HUES48 (cell line): ENCODE measurements around the gene SH2B3.
"Not testable (repeated sequence)": the region's sequence is repeated elsewhere in the genome, so short reads cannot be mapped to it uniquely, and the experiment has no call there.

Experiments used
- H3K27ac ChIP-seq: one replicate; pipeline ENCODE4 v1.7.0; 2013; ENCODE audit warnings: low read depth, low read length, inconsistent platforms
- H3K27me3 ChIP-seq: 2 replicates; pipeline ENCODE4 v1.6.1; 2013; ENCODE audit warnings: mild to moderate bottlenecking, low read length; ENCODE audit not compliant: control insufficient read depth, insufficient read depth
- H3K36me3 ChIP-seq: 2 replicates; pipeline ENCODE4 v1.6.1; 2013; ENCODE audit warnings: low read length; ENCODE audit not compliant: control insufficient read depth, insufficient read depth
- H3K4me1 ChIP-seq: 2 replicates; pipeline ENCODE4 v1.6.1; 2013; ENCODE audit warnings: mild to moderate bottlenecking, low read length; ENCODE audit not compliant: control insufficient read depth, insufficient read depth
- H3K4me3 ChIP-seq: 2 replicates; pipeline ENCODE4 v1.5.1; 2013; ENCODE audit warnings: mild to moderate bottlenecking, low read depth, low read length
- H3K9ac ChIP-seq: 2 replicates; pipeline ENCODE4 v1.6.1; 2013; ENCODE audit warnings: mild to moderate bottlenecking, low read depth, low read length, moderate library complexity
- H3K9me3 ChIP-seq: 2 replicates; pipeline ENCODE4 v1.6.1; 2013; ENCODE audit warnings: low read length; ENCODE audit not compliant: control insufficient read depth, insufficient read depth

Gene SH2B3

DNA sequence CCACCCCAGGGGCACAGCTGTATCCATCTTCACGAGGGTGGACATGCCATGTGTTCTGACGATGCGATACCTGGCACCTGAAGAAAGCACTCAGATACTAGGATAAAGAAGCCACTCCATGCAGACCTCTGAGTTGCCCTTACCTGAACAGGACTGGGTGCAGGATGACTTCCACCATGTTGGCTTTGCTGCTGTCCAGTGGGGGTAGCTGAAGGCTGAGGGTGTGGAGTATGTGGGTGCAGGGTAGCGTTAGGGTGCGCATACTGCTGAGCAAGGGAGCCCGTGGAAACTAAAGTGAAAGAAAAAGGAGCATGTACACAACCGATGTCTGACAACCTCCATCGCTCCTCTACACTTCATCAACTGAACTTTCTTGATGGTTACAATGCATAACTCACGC is 51.3 kb downstream of the SH2B3 start:
- Histone ChIP-seq H3K9me3 (no peaks in the 10 kb centered on the region), H3K4me3 (no peak overlapping the region), H3K27ac (no peak overlapping the region), H3K27me3 (no peaks in the 10 kb centered on the region), H3K4me1 (no peaks in the 10 kb centered on the region), H3K9ac (no peak overlapping the region), H3K36me3 (peaks cover 67% of the 10 kb centered on the region)

DNA sequence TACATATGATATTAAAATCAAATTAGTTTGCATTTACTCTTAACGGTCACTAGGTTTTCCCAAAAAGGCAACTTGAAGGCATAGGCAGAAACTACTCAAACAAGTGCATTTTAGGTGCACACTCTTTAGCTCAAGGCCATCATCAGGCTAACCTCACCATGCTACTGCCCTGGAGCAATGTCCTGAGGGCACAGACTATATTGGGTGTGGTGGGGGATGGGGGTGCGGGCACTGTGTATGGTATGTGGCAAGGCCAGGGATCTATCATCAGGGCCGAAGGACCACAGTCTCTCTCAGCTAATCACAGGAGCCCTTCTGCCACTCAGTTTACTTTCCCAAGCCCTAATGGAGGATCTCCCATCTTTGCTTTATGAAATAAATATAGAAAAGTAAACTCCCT is 51.9 kb downstream of the SH2B3 start:
- H3K27ac ChIP-seq, result no peak overlapping the region
- no peaks in the 10 kb centered on the region for H3K4me1 ChIP-seq
- no peak overlapping the region for H3K4me3 ChIP-seq
- no peak overlapping the region for H3K9ac ChIP-seq
- no peaks in the 10 kb centered on the region for H3K27me3 ChIP-seq
- peaks cover 67% of the 10 kb centered on the region for H3K36me3 ChIP-seq
- H3K9me3 ChIP-seq, result no peaks in the 10 kb centered on the region

DNA sequence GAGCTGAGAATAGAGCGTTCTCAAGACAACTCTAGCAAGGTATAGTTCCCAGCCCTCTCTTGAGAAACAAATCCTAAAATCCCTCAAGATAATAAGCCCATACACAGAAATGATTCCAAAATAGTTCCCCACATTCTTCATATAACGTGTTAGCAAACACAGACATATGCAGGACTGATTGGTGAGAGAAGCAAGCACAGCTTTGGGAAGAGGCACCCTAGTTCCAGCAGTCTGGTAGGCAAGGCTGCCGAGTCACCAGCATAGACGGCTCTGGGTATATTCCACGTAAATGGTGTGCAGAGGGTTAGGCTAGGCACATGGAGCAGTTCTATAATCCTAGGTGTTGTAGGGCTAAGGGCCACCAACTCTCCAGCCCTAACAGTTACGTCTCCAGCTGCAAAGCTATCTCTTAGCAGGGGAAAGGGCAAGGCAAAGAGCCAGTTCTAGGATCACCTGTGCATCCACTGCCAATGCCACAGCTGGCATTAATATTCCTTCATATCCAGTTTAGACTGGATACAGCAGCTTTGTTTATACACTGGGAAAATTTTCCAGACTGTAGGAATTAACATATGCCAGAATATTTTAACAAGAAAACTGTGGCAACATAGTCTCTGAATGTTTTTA is 52.9 kb downstream of the SH2B3 start:
- peaks cover 60% of the 10 kb centered on the region for H3K36me3 ChIP-seq

DNA sequence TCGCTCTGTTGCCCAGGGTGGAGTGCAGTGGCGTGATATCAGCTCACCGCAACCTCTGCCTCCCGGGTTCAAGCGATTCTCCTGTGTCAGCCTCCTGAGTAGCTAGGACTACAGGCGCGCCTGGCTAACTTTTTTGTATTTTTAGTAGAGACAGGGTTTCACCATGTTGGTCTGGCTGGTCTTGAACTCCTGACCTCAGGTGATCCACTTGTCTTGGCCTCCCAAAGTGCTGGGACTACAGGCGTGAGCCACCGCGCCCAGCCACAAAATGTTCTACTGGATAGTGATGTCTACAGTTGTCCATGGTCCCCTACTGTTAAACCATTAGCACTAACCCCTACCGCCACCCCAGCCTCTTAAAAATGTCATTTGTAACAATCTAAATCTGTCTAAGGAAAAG is 54.4 kb downstream of the SH2B3 start:
- H3K9ac ChIP-seq, H3K27ac ChIP-seq, H3K27me3 ChIP-seq, H3K4me1 ChIP-seq, H3K9me3 ChIP-seq, H3K4me3 ChIP-seq: not testable (repeated sequence)
- H3K36me3 ChIP-seq, result peaks cover 57% of the 10 kb centered on the region

More for the DNA sequence above, 52.9 kb downstream of the SH2B3 start:
- no peak overlapping the region for H3K9ac ChIP-seq
- H3K27ac ChIP-seq, result no peak overlapping the region
- H3K4me3 ChIP-seq, result no peak overlapping the region
- no peaks in the 10 kb centered on the region for H3K4me1 ChIP-seq
- H3K9me3 ChIP-seq, result no peaks in the 10 kb centered on the region
- H3K27me3 ChIP-seq, result no peaks in the 10 kb centered on the region

DNA sequence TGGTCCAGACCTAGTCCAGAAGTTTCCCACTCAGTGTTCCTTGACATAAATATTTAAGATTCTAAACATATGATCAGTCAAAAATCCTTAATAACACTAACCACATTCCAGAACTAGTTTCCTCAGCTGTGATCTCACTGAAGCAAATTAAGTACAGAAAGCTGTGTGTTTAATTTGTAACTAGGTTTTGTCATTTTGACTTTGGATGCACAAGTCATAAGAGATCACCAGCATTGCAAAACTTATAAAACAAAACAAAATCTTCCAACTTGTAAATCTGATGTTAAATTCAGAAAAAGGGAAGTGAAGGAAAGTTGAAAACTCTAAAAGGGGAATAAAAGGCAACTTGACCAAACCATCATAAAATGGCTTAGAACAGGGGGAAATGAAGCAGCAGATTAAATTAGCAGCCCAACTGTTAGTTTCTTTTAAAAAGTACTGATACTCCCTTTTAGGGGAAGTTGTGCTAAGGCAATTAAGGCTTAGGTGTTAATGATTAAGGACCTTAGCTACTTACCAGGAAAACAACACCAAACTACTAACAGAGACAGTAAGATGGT is 56.6 kb downstream of the SH2B3 start:
- Histone ChIP-seq H3K27ac (no peak overlapping the region), H3K36me3 (peaks cover 38% of the 10 kb centered on the region)

DNA sequence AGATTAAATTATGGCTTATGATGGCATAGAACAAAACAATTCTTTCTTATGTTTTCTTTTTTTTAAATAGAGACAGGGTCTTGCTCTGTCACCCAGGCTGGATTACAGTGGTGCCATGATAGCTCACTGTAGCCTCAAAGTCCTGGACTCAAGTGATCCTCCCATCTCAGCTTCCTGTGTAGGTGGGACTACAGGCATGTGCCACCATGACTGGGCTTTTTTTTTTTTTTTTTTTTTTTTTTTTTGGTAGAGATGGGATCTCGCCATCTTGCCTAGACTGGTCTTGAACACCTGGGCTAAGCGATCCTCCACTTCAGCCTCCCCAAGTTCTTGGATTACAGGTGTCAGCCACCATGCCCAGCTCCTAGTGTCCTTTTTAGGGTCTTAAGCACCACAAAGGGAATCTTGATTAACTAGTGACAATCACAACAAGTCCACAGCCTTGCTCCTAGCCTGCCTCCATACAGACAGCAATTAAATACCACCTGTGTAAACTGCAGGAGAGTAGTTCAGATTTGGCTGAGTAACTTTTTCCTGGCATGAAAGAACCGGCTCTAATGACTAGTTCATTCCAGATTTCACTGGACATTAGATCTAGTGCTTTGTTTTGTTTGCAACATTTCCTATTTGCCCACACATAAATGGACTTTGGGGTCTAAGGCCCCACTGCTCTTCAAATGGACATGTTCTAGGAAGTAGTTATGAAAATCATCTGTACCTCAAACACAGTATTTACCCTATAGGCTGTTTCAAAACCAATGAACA is 61.6 kb downstream of the SH2B3 start:
- Histone ChIP-seq H3K27ac (no peak overlapping the region), H3K4me3 (no peak overlapping the region), H3K4me1 (no peaks in the 10 kb centered on the region), H3K9ac (no peak overlapping the region), H3K36me3 (peaks cover 62% of the 10 kb centered on the region), H3K9me3 (no peaks in the 10 kb centered on the region), H3K27me3 (no peaks in the 10 kb centered on the region)

More for the DNA sequence above, 56.6 kb downstream of the SH2B3 start:
- Histone ChIP-seq H3K4me3 (no peak overlapping the region), H3K9me3 (no peaks in the 10 kb centered on the region), H3K9ac (no peak overlapping the region), H3K27me3 (no peaks in the 10 kb centered on the region), H3K4me1 (no peaks in the 10 kb centered on the region)

DNA sequence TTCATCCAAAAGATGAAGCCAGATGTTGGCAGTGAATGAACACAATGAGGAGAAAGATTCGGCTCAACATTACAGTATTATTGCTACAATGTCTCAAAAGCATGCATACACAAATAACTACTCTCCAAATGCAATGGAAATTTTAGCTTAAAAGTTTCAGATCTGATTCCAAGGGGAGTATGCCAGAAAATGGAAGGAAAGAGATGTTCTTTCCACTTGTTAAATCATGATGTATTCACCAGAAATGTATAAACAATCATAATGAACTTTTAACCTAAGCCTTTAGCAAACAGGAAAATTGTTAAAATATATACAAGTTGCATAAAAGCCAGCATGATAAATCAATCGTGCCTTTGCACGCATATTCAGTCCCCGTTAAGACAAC is 62.1 kb downstream of the SH2B3 start:
- H3K36me3 ChIP-seq, result peaks cover 62% of the 10 kb centered on the region
- no peaks in the 10 kb centered on the region for H3K9me3 ChIP-seq
- H3K27me3 ChIP-seq, result no peaks in the 10 kb centered on the region
- no peak overlapping the region for H3K27ac ChIP-seq
- no peak overlapping the region for H3K9ac ChIP-seq
- H3K4me3 ChIP-seq, result no peak overlapping the region
- H3K4me1 ChIP-seq, result no peaks in the 10 kb centered on the region

DNA sequence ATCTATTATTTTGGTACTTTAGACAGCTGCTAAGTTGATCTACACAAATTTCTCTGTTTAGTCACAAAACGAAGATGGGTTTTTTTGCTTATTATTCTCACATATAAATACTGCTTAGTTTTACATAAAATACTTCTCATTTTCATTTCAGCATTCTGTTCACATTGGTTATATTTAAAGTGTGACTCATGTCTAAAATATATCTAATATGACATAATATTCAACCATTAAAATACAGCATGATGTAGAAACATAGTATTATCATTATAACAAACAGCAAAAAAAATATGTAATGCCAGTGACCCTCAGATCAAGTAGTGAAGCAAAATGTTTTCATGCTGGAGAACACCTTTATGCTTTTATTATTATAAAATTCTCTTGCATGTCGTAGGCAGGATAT is 63.7 kb downstream of the SH2B3 start:
- H3K9me3 ChIP-seq, result no peaks in the 10 kb centered on the region
- H3K27me3 ChIP-seq, result no peaks in the 10 kb centered on the region
- peaks cover 61% of the 10 kb centered on the region for H3K36me3 ChIP-seq
- H3K4me3 ChIP-seq, result no peak overlapping the region
- H3K27ac ChIP-seq, result no peak overlapping the region
- H3K9ac ChIP-seq, result no peak overlapping the region
- no peaks in the 10 kb centered on the region for H3K4me1 ChIP-seq

DNA sequence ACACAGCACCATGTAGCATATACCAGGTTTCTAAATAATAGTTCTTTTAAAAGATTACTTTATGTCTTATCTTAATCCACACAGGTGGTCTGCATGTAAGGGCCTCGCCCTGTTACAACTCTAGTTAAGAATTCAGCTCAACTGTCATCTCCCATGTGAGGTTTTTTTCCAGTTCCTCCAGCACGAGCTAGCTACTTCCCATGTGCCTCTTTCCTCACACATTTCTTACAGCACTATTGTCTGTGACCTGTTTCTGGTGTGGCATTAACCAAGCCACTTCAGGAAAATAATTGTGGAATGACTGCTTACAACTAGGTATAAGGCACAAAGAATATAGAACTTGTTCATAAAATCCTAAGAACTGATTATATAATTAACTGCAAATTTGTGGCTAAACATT is 65.5 kb downstream of the SH2B3 start:
- no peaks in the 10 kb centered on the region for H3K27me3 ChIP-seq
- H3K9ac ChIP-seq, result no peak overlapping the region
- H3K4me1 ChIP-seq, result no peaks in the 10 kb centered on the region
- no peak overlapping the region for H3K27ac ChIP-seq
- peaks cover 67% of the 10 kb centered on the region for H3K36me3 ChIP-seq
- H3K9me3 ChIP-seq, result no peaks in the 10 kb centered on the region
- no peak overlapping the region for H3K4me3 ChIP-seq

DNA sequence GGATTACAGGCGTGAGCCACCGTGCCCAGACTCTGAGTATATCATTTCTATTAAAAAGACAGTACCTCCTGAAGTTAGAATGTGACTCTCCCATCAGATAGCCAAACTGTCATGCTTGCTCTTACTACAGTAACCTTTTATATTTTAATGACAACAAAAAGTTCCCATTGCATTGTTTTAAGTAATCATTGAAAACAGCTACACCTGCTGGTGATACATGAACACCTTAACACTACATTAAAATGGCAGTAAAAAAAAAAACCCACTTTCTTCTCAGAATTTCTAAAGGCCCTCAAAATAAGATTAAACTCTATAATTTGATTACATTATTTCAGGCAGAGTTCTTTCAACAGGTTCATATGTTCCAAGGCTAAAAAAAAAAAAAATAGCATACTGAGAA is 76.7 kb downstream of the SH2B3 start:
- H3K4me1 ChIP-seq, result no peaks in the 10 kb centered on the region
- H3K4me3 ChIP-seq, result no peak overlapping the region
- H3K36me3 ChIP-seq, result peaks cover 85% of the 10 kb centered on the region
- no peak overlapping the region for H3K9ac ChIP-seq
- H3K9me3 ChIP-seq, result no peaks in the 10 kb centered on the region
- H3K27me3 ChIP-seq, result no peaks in the 10 kb centered on the region
- no peak overlapping the region for H3K27ac ChIP-seq

DNA sequence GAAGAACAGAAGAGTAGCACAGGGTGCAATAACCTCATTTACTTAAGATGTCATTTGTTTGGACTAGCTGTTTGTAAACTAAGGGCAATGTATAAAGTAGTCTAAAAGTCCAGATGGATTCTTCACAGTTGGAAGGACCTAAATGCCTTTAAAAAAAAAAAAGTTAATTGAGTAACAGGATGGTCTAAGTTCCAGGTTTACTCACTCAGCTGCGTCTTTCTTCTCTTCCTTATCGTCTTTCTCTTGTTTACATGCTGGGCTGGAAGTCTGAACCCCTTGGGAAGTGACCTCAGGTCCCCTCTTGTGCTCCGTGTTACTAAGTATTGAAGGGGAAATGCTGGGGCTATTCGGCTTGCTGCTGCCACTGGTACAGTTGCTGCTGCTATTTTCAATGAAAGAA is 82.5 kb downstream of the SH2B3 start:
- Histone ChIP-seq H3K27ac (no peak overlapping the region), H3K9ac (no peak overlapping the region), H3K9me3 (no peaks in the 10 kb centered on the region), H3K4me1 (no peaks in the 10 kb centered on the region), H3K4me3 (no peak overlapping the region), H3K27me3 (no peaks in the 10 kb centered on the region), H3K36me3 (peaks cover 77% of the 10 kb centered on the region)
